Measurements from ENCODE around the gene SLC34A3.

Gene SLC34A3

DNA sequence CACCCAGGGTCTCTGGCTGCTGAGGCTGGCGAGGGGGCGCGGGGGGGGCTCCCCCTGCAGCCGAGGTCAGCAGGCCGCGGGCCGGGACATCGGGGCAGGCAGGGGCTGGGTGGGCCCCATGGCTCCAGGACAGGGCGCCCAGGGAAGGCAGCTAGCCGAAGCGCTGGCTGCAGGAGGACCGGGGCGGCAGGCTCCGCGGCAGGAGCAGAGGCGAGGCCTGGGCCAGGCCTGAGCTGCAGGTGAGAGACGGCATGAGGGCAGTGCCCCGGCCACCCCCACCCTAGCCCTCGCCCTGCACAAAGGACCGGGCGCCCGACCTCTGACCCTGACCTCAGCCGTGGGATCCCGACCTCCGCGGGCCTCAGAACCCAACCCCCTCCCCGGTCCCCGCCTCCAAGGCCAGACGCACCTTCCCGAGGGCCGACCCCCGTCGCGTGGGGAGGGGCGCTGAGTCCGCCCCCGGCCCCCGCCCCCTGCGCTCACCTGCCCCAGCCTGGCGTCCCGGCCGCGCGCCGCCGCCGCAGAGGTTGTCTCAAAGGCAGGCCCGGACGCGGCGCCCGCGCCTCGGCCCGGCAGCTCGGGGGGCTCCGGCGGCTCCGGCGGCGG is 9.1 kb upstream of the SLC34A3 start:
- Histone ChIP-seq H3K36me3 (ENCODE audit: insufficient read depth, low read length) (peaks cover 6% of the 10 kb centered on the region; the same call in 1 of the 2 replicates), H3K4me3 (ENCODE audit: low read depth, low read length, poor library complexity, severe bottlenecking) (peak overlapping the region; percentile 47), H3K9ac (ENCODE audit: low read length) (no peak overlapping the region), H3K79me2 (ENCODE audit: insufficient read depth, low read length) (no peaks in the 10 kb centered on the region), H3K27ac (ENCODE audit: low read depth, low read length, poor library complexity, severe bottlenecking) (no peak overlapping the region), H3K4me1 (ENCODE audit: insufficient read depth, low read length, severe bottlenecking) (peaks cover 26% of the 10 kb centered on the region), H3K4me2 (ENCODE audit: low read length) (peak overlapping the region; percentile 51; the same call in 1 of the 2 replicates), H3K9me3 (ENCODE audit: low read length) (no peaks in the 10 kb centered on the region), H3F3A (ENCODE audit: insufficient read depth, low read length) (no peaks in the 10 kb centered on the region), H3K27me3 (ENCODE audit: insufficient read depth, low read length) (no peaks in the 10 kb centered on the region), H2AFZ (ENCODE audit: low read length) (no peak overlapping the region), H4K20me1 (ENCODE audit: insufficient read depth, low read length) (no peaks in the 10 kb centered on the region), H3K9me2 (ENCODE audit: low read depth, low read length) (no peaks in the 10 kb centered on the region)
- TF ChIP-seq EZH2 (IDR thresholded peaks at IDR 0.05; ENCODE audit: borderline replicate concordance, low read length), result no peak
- TF ChIP-seq, protein P1, sequence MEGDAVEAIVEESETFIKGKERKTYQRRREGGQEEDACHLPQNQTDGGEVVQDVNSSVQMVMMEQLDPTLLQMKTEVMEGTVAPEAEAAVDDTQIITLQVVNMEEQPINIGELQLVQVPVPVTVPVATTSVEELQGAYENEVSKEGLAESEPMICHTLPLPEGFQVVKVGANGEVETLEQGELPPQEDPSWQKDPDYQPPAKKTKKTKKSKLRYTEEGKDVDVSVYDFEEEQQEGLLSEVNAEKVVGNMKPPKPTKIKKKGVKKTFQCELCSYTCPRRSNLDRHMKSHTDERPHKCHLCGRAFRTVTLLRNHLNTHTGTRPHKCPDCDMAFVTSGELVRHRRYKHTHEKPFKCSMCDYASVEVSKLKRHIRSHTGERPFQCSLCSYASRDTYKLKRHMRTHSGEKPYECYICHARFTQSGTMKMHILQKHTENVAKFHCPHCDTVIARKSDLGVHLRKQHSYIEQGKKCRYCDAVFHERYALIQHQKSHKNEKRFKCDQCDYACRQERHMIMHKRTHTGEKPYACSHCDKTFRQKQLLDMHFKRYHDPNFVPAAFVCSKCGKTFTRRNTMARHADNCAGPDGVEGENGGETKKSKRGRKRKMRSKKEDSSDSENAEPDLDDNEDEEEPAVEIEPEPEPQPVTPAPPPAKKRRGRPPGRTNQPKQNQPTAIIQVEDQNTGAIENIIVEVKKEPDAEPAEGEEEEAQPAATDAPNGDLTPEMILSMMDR (IDR thresholded peaks at IDR 0.05; ENCODE audit: low read length), result no peak

DNA sequence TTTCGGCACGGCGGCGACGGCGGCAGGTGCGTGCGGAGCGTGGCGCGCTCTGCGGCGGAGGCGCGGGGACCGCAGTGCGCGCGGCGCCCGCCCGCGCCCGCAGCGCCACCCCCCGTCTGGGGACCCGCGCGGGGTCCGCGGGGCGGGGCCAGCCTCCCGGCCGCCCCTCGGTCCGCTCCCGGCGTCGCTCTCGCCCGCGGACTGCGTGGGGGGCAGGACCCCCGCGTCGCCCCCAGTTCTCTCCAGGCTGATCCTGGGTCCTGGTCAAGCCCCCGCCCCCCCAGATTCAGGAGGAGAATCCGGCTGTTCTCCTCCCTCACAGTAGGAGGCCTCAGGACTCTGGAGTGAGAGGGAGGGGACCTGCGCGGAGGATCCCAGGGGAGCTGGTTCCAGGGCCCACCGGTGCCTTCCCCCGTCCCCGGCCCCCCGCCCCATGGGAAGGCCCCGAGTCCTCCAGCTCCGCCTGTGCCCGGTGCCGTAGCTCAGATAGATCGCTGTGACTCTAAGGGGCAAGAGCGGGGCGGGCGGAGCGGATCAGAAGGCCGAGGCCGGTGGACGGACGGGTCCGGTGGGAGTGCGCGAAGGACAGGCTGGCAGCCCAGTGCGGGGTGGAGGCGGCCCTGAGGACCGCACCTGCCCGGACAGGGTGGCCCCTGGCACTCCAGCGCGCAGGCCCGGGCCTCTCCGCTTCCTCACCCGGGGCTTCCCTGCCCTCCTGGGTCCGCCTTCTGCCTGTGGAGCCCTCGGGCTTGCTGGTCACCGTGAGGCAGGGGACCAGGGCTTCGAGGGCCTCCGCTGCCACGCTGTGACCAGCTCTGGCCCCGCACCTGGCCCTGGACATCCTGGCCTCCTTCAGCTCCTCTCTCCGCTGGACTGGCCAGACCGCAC is 8.3 kb upstream of the SLC34A3 start, which contains the start of gene RNF208:
Gene RNF208, minus strand, starts transcription at position 51 of the 888 bp plus-strand sequence. CDS start 1,028 bp downstream, outside the sequence.
- no peaks in the 10 kb centered on the region for H3K79me2 ChIP-seq (ENCODE audit: insufficient read depth, low read length)
- H3K9me2 ChIP-seq (ENCODE audit: low read depth, low read length), result no peaks in the 10 kb centered on the region
- H3K27me3 ChIP-seq (ENCODE audit: insufficient read depth, low read length), result no peaks in the 10 kb centered on the region
- H2AFZ ChIP-seq (ENCODE audit: low read length), result no peak within 1 kb of the TSS
- no peaks in the 10 kb centered on the region for H3K9me3 ChIP-seq (ENCODE audit: low read length)
- TF ChIP-seq EZH2 (IDR thresholded peaks at IDR 0.05; ENCODE audit: borderline replicate concordance, low read length), result no peak
- TF ChIP-seq, protein P1 (IDR thresholded peaks at IDR 0.05; ENCODE audit: low read length), result no peak
- H4K20me1 ChIP-seq (ENCODE audit: insufficient read depth, low read length), result no peaks in the 10 kb centered on the region
- no peak within 1 kb of the TSS for H3K27ac ChIP-seq (ENCODE audit: low read depth, low read length, poor library complexity, severe bottlenecking)
- H3K4me1 ChIP-seq (ENCODE audit: insufficient read depth, low read length, severe bottlenecking), result peaks cover 18% of the 10 kb centered on the region
- peaks cover 6% of the 10 kb centered on the region; the same call in 1 of the 2 replicates for H3K36me3 ChIP-seq (ENCODE audit: insufficient read depth, low read length)
- H3K4me3 ChIP-seq (ENCODE audit: low read depth, low read length, poor library complexity, severe bottlenecking), result peak within 1 kb of the TSS; percentile 81
- H3K9ac ChIP-seq (ENCODE audit: low read length), result peak within 1 kb of the TSS; percentile 54; the same call in 1 of the 2 replicates
- no peaks in the 10 kb centered on the region for H3F3A ChIP-seq (ENCODE audit: insufficient read depth, low read length)
- H3K4me2 ChIP-seq (ENCODE audit: low read length), result peak within 1 kb of the TSS; percentile 73

DNA sequence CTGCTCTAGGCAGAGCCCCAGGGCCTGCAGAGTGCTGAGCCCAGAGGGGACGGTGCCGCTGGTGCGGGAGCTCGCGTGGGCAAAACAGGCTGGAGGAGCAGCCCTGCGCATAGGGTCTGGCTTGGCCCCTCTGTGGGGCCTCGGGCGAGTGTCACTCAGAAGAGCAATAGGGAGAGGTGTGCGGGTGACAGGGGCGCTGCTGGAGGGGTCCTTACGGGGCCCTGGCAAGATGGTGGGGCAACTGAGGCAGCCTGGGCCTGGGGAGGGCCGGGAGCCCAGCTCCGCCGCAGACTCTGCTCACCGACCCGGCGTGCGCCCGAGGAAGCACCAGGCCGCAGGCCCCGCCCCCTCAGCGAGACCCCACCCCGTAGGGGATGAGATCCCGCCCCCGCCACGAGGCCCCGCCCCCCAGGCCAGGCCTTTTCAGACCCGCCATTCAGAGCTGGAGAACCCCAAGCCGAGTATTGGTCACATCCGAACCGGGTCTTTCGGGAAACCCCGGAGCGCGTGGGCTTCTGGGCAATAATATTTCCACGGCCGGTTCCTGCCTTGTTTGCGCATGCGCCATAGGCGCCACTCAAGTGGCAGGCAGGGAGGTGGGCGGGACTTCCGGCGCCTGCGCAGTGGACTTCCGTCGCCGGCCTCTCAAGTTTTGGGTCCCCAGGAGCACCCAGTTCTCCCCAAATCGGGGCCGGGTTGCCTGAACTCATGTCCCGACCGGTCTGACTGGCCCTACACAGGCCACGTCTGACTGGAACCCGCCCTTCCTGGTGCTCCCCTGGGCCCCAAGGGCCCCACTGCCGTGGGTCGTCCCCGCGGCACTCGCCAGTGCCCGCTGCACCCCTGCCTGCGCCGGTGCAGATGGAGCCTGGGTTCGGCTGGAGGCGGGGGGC is 7.4 kb upstream of the SLC34A3 start:
- Histone ChIP-seq H2AFZ (ENCODE audit: low read length) (no peak overlapping the region), H4K20me1 (ENCODE audit: insufficient read depth, low read length) (no peaks in the 10 kb centered on the region), H3K9ac (ENCODE audit: low read length) (peak overlapping the region; percentile 91), H3K27ac (ENCODE audit: low read depth, low read length, poor library complexity, severe bottlenecking) (no peak overlapping the region), H3K79me2 (ENCODE audit: insufficient read depth, low read length) (no peaks in the 10 kb centered on the region), H3K4me3 (ENCODE audit: low read depth, low read length, poor library complexity, severe bottlenecking) (peak overlapping the region; percentile 81), H3K9me3 (ENCODE audit: low read length) (no peaks in the 10 kb centered on the region), H3K27me3 (ENCODE audit: insufficient read depth, low read length) (peaks cover 2% of the 10 kb centered on the region; the same call in 1 of the 2 replicates), H3K4me2 (ENCODE audit: low read length) (peak overlapping the region; percentile 84), H3K36me3 (ENCODE audit: insufficient read depth, low read length) (peaks cover 6% of the 10 kb centered on the region; the same call in 1 of the 2 replicates), H3K4me1 (ENCODE audit: insufficient read depth, low read length, severe bottlenecking) (peaks cover 17% of the 10 kb centered on the region), H3K9me2 (ENCODE audit: low read depth, low read length) (no peaks in the 10 kb centered on the region), H3F3A (ENCODE audit: insufficient read depth, low read length) (no peaks in the 10 kb centered on the region)
- TF ChIP-seq EZH2 (IDR thresholded peaks at IDR 0.05; ENCODE audit: borderline replicate concordance, low read length), result no peak
- TF ChIP-seq, protein P1 (IDR thresholded peaks at IDR 0.05; ENCODE audit: low read length), result no peak
